GM18498 (cell line): ENCODE data around the gene GAS2L1.
"Not testable (repeated sequence)": the region's sequence is repeated elsewhere in the genome, so short reads cannot be mapped to it uniquely, and the experiment has no call there.

Experiments
- ATAC-seq: cut with Tn5 transposase; IDR thresholded peaks from one replicate; pipeline ENCODE4 v1.9.1; 2021; ENCODE audit warnings: mild to moderate bottlenecking, moderate library complexity; ENCODE audit not compliant: unreplicated experiment

Gene GAS2L1

GRCh38 chr22:29340566-29340965, 34.1 kb downstream of the GAS2L1 start:
- ATAC-seq: no peak

- no peak for ATAC-seq
Measured at GRCh38 chr22:29341056-29341848, 34.8 kb downstream of the GAS2L1 start.

- ATAC-seq: no peak
Measured at GRCh38 chr22:29341849-29342127, 35.3 kb downstream of the GAS2L1 start.

- no peak for ATAC-seq
Measured at GRCh38 chr22:29342177-29342576, 35.7 kb downstream of the GAS2L1 start.

GRCh38 chr22:29342577-29343312, 36.3 kb downstream of the GAS2L1 start:
- ATAC-seq: no peak

- ATAC-seq: no peak
Measured at GRCh38 chr22:29343313-29343805, 36.9 kb downstream of the GAS2L1 start.

GRCh38 chr22:29344137-29344536, 37.7 kb downstream of the GAS2L1 start:
- no peak for ATAC-seq

- ATAC-seq: not testable (repeated sequence)
Measured at GRCh38 chr22:29344889-29345288, 38.4 kb downstream of the GAS2L1 start.

GRCh38 chr22:29345932-29346331, 39.5 kb downstream of the GAS2L1 start:
- ATAC-seq: no peak

- ATAC-seq: no peak
Measured at GRCh38 chr22:29346659-29347058, 40.2 kb downstream of the GAS2L1 start.

- ATAC-seq: no peak
Measured at GRCh38 chr22:29348041-29348440, 41.6 kb downstream of the GAS2L1 start.

- ATAC-seq: no peak
Measured at GRCh38 chr22:29348956-29349355, 42.5 kb downstream of the GAS2L1 start.

GRCh38 chr22:29351042-29351441, 44.6 kb downstream of the GAS2L1 start:
- ATAC-seq: no peak

GRCh38 chr22:29351891-29352290, 45.4 kb downstream of the GAS2L1 start:
- ATAC-seq: no peak

- ATAC-seq: no peak
Measured at GRCh38 chr22:29352778-29353177, 46.3 kb downstream of the GAS2L1 start.

- ATAC-seq: no peak
Measured at GRCh38 chr22:29353286-29353685, 46.8 kb downstream of the GAS2L1 start.

GRCh38 chr22:29353860-29354259, 47.4 kb downstream of the GAS2L1 start:
- no peak for ATAC-seq

- ATAC-seq: not testable (repeated sequence)
Measured at GRCh38 chr22:29357193-29357890, 50.9 kb downstream of the GAS2L1 start.

- no peak for ATAC-seq
Measured at GRCh38 chr22:29359469-29359868, 53.0 kb downstream of the GAS2L1 start.
